HG02763 (cell line): Measurements from ENCODE around the gene MERTK.

ENCODE experiments used
- ATAC-seq: cut with Tn5 transposase; IDR thresholded peaks from one replicate; pipeline ENCODE4 v1.9.1; 2021; ENCODE audit warnings: mild to moderate bottlenecking, moderate library complexity; ENCODE audit not compliant: unreplicated experiment

Gene MERTK

GRCh38 chr2:112073875-112074274, 175.5 kb downstream of the MERTK start:
- ATAC-seq = no peak

GRCh38 chr2:112074506-112074905, 176.1 kb downstream of the MERTK start:
- ATAC-seq = no peak

GRCh38 chr2:112075490-112076260, 177.3 kb downstream of the MERTK start:
- ATAC-seq = no peak

- ATAC-seq = no peak
These were observed 179.4 kb downstream of the MERTK start for GRCh38 chr2:112077814-112078213.
